Measurements from ENCODE around the gene CENPS.
"Not testable (repeated sequence)": the region's sequence is repeated elsewhere in the genome, so short reads cannot be mapped to it uniquely, and the experiment has no call there.

Gene CENPS

GRCh38 chr1:10400013-10400412 is 30.2 kb upstream of the CENPS start:
- peak overlapping the region; percentile 82 for H3K4me3 ChIP-seq (ENCODE audit: low read length)
- DNase-seq (ENCODE audit: low read depth) = no peak
- TF ChIP-seq, protein P1, sequence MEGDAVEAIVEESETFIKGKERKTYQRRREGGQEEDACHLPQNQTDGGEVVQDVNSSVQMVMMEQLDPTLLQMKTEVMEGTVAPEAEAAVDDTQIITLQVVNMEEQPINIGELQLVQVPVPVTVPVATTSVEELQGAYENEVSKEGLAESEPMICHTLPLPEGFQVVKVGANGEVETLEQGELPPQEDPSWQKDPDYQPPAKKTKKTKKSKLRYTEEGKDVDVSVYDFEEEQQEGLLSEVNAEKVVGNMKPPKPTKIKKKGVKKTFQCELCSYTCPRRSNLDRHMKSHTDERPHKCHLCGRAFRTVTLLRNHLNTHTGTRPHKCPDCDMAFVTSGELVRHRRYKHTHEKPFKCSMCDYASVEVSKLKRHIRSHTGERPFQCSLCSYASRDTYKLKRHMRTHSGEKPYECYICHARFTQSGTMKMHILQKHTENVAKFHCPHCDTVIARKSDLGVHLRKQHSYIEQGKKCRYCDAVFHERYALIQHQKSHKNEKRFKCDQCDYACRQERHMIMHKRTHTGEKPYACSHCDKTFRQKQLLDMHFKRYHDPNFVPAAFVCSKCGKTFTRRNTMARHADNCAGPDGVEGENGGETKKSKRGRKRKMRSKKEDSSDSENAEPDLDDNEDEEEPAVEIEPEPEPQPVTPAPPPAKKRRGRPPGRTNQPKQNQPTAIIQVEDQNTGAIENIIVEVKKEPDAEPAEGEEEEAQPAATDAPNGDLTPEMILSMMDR (conservative IDR thresholded peaks at IDR 0.05; ENCODE audit: low read depth, low read length) = no peak

- TF ChIP-seq, protein P1 (conservative IDR thresholded peaks at IDR 0.05; ENCODE audit: low read depth, low read length) = no peak
- no peak overlapping the region for H3K4me3 ChIP-seq (ENCODE audit: low read length)
- no peak for DNase-seq (ENCODE audit: low read depth)
Measured at GRCh38 chr1:10401281-10401680, 29.0 kb upstream of the CENPS start.

GRCh38 chr1:10402729-10403274 is 27.4 kb upstream of the CENPS start:
- TF ChIP-seq, protein P1 (conservative IDR thresholded peaks at IDR 0.05; ENCODE audit: low read depth, low read length) = no peak
- DNase-seq (ENCODE audit: low read depth) = no peak
- no peak overlapping the region for H3K4me3 ChIP-seq (ENCODE audit: low read length)

GRCh38 chr1:10407201-10407600 is 23.0 kb upstream of the CENPS start:
- TF ChIP-seq, protein P1 (conservative IDR thresholded peaks at IDR 0.05; ENCODE audit: low read depth, low read length) = no peak
- no peak overlapping the region for H3K4me3 ChIP-seq (ENCODE audit: low read length)
- DNase-seq (ENCODE audit: low read depth) = no peak

DNA sequence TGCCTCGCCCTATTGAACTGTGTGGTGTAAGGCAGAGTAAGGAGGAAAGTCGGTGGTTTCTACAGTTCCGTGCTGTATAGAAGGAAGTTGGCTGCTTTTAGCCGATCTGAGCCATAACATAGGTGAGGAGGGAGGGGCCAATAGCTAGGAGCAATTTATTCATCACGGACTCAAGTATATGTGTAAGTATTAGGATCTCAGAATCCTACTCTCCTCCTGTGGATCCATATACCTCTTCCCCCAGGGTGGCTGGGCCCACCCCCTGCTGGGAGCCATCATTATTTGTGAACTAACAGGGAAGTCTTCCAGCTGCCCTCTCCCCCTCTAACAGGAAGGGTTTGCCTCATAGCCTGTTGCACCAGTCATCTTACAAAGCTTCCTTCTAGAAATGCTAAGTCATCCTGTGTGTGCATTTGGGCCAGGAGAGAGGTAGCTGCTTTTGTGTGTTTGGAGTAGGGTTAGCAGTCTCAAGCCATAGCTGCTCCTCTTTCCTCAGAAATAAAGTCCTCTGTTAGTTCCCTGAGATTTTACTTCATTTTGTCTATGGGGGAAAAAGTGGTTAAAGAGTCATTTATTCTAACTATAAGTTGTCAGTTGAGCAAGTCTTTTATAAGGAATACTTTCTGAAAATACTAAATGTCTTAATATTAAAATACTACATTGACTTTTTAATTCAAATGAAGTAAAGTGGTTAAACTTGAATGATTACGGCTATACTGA is 14.9 kb upstream of the CENPS start:
- TF ChIP-seq, protein P1 (conservative IDR thresholded peaks at IDR 0.05; ENCODE audit: low read depth, low read length) = no peak
- DNase-seq (ENCODE audit: low read depth) = no peak
- no peak overlapping the region for H3K4me3 ChIP-seq (ENCODE audit: low read length)

GRCh38 chr1:10415967-10416366 is 14.3 kb upstream of the CENPS start:
- not testable (repeated sequence) for H3K4me3 ChIP-seq (ENCODE audit: low read length); DNase-seq (ENCODE audit: low read depth)

DNA sequence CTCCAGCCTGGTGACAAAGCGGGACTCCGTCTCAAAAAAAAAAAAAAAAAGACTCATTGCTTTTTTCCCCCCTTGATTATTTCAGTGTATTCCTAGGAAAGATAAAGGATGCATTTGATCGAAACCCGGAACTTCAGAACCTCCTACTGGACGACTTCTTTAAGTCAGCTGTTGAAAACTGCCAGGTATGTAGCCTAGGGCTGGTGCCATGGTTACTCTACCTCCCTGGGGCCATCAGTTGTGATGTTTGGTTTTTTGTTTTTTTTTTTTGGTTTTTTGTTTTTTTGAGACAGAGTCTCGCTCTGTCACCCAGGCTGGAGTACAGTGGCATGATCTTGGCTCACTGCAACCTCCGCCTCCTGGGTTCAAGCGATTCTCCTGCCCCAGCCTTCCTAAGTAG is 11.5 kb upstream of the CENPS start:
- DNase-seq (ENCODE audit: low read depth); H3K4me3 ChIP-seq (ENCODE audit: low read length): not testable (repeated sequence)

DNA sequence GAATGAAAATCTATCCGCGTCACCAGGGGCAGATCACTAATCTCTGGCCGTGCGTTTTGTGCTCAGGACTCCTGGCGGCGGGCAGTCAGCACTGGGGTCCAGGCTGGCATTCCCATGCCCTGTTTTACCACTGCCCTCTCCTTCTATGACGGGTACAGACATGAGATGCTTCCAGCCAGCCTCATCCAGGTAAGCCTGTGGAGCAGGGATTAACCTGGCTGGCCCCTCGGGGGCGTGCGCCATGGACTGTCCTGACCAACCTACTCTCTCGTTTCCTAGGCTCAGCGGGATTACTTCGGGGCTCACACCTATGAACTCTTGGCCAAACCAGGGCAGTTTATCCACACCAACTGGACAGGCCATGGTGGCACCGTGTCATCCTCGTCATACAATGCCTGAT is 10.9 kb upstream of the CENPS start:
- DNase-seq (ENCODE audit: low read depth) = no peak
- TF ChIP-seq, protein P1 (conservative IDR thresholded peaks at IDR 0.05; ENCODE audit: low read depth, low read length) = no peak
- H3K4me3 ChIP-seq (ENCODE audit: low read length) = no peak overlapping the region

Measured in retinal pigment epithelial cell (primary cell).